GM18519 (cell line): ENCODE data around the gene UBASH3B.
"Not testable (repeated sequence)": the region's sequence is repeated elsewhere in the genome, so short reads cannot be mapped to it uniquely, and the experiment has no call there.

Source experiments
- ATAC-seq: cut with Tn5 transposase; IDR thresholded peaks from one replicate; pipeline ENCODE4 v1.9.1; 2021; ENCODE audit warnings: mild to moderate bottlenecking, moderate library complexity; ENCODE audit not compliant: unreplicated experiment, low FRiP score

Gene UBASH3B

DNA sequence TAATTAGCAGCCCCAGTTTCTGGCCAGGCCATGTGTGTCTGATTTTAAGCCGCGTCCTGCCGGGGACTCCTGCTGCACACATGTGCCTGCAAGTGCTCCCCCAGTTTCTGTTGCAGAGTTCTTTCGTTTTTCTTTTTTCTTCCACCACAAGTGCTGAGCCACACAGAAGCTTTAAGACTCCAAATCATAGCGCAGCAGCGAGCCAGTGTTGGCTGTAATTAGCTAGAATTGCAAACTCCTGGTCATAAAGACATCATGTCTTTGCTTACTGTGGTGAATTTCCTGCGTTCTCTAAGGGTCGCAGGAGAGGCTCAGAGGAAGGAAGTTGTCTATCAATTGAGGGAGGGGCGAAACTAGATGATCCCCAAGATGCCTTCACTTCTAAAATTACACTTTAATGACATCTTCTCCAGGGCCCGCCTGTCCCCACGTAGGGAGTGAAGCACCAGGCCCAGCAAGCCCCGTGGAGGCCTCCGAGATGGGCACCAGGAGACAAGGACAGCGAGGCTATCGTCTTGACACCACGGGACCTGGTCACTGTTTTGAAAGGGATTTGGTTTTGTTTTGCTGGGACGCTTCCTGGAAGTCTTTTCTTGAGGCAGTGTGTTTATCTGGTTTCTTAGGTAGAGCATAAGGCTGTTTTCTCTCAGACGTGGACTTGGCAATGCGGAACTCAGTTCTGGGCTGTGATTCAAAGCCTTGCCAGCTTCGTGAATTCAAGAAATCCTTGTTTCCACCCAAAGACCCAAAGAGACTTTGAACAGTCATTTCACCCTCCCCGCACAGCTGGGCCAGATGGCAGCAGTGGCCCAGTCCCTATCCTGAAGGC, 71.8 kb downstream of the UBASH3B start:
- peak; percentile 80 for ATAC-seq

DNA sequence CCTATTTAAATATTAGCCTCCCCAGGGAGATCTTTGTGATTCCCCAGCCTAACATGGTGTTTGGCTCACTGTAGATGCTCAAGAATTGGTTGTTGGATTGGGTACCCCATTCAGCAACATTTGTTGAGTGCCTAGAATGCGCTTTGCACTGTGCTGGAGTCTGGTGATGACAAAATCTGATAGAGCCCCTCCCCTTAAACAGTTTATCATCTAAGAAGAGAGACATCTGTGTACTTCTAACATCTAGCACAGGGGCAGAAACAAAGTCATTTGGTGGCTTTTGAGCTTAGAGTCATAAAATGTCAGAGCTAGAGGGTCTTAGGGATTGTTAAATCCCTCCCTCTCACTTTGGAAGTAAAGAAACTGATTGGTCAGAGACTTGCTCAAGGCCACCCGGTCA, 73.0 kb downstream of the UBASH3B start:
- ATAC-seq = no peak

DNA sequence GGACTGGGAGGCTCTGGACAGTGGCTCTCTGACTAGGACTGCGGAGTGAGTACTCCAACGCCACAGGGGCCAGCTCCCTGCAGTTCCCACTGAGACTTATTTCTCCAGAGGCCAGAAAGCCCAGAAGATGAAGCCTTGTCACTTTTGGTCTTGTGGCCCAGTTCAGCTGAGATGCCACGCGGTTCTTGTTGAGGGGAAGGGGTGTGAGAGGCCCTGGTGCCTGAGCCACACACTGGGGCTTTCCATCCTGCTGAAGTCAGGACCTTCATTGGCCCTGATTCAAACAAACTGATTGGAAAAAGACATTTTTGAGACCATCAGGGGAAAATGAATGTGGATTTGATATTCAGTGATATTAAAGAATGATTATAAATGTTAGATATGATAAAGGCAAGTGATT, 73.6 kb downstream of the UBASH3B start:
- ATAC-seq = no peak

DNA sequence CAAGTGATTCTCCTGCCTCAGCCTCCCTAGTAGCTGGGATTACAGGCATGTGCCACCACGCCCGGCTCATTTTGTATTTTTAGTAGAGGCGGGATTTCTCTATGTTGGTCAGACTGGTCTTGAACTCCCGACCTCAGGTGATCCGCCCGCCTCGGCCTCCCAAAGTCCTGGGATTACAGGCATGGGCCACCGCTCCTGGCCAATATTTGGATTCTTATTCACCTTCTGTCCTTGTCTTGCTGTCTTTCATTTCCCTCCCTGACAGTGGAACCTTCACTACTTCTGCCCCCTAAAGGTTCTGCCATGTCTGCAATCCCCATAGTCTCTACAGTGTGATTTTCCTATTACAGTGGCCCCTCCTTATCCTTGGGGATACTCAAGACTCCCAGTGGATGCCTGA, 75.2 kb downstream of the UBASH3B start:
- not testable (repeated sequence) for ATAC-seq

DNA sequence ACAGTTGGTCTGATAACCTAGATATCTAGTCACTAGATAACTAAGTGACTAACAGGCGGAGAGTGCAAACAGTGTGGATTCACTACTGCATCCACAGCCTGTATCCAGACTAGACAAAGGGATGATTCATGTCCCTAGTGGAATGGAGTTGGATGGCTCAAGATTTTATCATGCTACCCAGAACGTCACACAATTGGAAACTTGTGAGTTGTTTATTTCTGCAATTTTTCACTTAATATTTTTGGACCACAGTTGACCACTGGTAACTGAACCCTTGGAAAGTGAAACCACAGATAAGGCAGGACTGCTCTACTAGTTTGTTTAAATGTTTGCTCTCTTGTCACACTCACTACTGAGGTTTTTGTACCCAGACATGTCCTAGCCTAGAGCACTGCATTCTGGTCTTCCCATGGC, 76.0 kb downstream of the UBASH3B start:
- ATAC-seq = no peak

DNA sequence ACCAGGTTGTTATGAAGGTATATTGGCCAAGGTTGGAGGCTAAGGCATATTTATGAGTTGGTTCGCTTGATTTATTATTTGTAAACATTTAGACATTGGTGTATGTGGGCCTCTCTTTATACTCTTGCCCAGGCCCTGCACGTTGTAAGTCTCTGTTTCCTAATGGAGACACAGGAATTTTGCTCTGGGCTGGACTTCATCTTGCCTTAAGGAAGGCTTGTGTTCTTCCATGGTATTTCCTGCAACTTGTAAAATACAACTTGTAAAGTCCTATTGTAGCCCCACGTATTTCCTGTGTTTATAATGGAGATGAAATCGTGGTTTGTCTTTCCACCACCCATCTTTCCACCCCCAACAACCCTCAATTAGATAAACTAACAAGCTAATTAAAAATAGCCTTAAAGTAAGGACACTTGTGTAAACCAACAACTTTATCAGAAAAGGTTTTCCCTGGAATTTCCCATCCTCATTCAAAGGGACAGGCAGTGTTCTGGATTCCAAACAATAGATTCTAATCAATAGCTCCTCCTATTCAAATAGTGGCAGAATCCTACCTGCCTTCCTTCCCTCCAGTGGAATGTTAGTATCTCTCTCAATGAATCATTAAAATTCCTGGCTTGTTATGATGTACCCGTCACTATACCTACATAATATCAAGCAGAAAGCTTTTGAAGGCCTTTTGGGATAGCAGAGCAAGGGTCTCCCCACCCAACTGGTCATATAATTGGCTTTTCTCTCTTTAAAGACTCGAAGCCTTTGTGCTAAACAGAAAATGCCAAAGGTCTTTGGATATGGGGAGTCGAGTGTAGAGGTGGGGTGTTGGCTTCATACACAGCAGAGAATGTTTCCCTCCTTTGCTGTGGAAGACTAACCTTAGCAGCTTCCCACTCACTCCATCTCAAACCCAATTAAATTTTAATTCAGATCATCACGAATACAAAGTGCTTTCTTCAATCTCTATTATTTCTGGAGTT, 77.1 kb downstream of the UBASH3B start:
- ATAC-seq = no peak

DNA sequence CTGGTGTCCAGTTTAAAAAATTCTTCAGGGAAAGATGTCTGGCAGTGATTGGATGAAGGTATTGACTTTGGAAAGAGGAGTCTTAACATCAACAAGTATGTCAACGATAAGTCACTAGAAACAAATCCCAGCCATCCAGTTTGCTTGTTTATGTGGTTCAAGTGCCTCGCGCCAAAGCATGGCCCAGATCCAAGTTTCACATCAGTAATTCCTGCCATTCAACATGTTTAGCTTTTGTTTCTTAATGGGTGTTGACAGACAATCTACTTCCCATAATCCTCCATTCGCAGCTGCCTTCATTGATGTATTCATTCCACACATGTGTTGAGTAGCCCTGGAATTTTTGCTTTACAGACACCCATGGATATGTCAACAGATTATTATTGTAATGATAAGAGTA, 77.8 kb downstream of the UBASH3B start:
- no peak for ATAC-seq

DNA sequence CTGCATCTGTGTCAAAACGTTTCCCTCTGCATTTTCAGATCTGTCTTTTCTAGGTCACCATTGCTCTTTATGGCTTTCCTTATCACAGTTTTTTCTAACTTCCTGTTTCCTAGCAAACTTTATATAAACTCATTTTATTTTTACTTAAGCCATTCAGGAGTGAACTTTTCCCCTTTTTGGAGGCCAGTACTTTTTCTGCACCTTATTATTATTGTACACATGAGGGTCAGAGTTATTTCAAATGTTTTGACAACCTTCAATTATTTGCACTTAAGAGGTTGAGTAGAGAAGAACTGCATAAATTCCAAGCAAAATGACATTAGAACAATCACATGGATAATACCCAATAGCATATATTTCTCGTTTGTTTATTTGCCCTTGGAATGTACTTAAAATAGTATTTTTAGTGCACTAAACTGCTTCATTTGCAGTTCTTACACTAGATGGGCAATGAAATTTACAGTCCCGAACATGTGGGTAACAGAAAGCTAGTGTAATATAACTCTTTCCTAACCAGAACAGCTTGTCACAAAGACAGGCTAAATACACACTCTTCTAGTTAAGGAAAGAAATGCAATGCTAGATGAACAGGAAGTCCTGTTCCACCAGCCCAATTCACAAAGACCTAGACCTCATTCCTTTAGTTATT, 79.5 kb downstream of the UBASH3B start:
- no peak for ATAC-seq

DNA sequence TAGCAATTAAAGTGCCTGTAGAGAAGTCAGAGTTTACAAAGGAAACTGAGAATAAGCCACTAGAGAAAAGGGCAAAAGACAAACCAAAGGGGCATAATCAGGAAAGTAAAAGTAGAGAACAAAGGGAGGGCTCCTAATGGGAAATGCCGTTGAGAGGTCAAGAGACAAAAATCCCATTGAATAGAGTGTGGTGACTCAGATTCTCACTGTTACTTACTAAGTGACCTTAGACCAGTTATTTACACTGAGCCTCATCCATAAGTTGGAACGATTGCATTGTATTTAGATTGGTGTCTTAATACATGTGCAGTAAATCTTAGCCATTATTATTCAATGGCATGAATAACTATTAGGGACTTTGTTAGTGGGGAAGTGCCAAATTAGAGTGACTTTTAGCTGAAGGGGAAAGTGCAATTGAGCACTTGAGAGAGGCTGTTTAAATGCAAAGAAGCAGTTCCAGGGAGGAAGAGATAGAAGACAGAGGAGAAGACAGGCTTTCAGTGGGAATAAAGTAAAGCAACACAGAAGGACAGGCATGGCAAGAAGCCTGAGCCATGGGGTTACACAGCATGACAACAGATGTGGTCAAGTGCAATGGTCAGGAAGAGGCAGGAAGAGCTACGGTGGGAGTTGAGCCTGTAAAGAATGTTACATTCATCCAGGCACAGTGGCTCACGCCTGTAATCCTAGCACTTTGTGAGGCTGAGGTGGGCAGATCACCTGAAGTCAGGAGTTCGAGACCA, 82.6 kb downstream of the UBASH3B start:
- no peak for ATAC-seq

DNA sequence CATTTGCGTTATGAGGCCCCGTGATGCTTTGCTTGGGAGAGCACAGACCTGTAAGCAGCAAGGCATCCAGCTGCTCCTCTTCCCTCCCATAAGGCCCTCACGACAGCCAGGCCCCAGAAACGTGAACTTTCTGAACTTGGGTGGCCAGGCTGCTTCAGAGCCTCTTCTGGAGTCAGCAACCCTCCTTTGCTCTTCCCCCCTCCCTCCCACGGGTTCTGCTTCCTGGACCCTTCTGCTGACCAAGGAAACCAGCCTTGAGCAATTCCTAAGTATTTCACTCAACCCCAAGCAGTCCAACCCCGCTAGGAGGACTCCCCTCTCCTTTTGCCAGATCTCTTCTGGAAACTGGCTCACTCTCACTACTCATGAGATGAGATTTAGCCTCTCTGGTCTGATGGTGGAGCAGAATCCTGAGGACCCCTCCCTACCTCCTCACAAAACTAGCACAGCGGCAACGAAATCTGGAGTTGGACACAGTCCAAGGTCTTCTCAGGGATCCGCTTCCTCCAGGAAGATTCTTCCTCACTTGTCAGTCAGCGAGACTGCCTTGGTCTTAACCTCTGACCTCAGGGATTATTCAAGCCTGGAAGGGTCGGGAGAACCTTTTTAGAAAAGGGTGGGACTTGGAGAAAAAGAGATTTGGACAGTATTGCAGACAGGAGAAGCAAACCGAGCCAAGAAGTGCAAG, 86.2 kb downstream of the UBASH3B start:
- ATAC-seq = no peak

DNA sequence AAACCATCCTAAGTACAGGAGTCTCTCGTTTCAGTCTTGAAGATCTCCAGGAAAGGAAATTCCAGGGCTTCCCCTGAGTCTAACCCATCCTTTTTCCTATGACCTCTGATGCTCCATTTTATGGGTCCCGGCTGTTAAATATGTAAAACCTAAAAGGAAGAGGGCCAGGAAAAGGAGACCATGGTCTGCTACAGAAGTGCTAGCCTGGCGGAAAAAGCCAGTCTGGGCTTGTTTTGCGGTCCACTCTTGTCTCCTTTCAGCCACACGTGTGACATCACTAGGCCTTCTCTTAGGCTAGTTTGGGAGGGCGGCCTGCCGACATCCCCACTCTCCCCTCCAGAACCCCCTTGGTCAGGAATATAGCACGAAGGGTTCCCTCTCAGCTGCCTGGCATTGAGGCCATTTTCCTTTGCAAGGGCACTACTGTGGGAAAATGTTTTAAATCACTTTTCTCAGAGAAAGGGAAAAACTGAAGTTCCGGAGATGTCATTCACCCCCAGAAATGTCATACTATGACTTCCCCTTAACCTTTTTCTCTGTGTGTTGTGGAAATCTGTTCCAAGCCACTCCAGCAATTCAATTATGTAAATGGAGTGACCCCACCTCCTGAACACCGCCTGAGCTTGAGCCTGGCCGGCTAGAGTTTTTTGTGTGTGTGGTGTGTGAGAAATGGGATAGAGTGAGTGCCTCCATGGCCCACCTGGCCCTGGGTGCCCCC, 86.9 kb downstream of the UBASH3B start:
- no peak for ATAC-seq

DNA sequence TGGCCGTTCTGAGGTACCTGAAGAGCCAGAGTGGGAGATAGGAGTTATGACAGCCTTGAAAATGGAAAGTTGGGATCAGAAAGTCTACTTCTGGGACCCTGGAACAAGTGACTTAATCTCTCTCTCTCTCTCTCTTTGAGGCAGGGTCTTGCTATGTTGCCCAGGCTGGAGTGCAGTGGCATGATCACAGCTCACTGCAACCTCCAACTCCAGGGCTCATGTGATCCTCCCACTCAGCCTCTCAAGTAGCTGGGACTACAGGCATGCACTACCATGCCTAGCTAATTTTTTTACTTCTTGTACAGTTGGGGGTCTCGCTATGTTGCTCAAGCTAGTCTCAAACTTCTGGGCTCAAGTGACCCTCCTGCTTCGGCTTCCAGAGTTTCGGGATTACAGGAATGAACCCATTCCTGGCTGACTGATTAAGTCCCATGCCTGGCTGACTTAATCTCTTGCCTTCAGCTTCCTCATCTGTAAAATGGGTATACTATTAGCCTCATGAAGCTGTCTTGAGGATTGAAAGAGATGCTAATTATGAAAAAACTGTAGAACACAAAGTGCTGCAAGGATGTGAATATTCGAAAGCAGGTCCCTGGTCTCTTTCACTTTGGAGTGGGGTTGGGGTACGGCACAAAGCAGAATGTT, 87.7 kb downstream of the UBASH3B start:
- no peak for ATAC-seq

DNA sequence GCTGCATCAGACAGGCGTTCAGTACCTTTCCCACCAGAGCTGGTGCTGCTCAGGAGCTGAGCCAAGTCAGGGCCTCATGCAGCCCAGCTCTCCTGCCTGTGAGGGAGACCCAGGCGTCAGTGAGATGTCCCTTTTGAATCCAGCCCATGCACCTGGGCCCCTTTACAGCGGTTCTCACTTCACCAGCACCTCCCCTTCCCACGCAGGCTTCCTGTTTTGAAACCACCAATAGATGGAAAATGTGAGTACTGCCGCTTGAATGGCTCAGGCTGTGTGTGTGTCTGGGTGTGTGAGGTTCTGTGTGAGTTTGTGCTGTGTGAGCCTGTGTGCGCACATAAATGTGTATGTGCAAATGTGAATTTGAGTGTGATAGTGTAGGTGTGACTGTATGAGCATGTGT, 88.4 kb downstream of the UBASH3B start:
- ATAC-seq = peak; percentile 44

DNA sequence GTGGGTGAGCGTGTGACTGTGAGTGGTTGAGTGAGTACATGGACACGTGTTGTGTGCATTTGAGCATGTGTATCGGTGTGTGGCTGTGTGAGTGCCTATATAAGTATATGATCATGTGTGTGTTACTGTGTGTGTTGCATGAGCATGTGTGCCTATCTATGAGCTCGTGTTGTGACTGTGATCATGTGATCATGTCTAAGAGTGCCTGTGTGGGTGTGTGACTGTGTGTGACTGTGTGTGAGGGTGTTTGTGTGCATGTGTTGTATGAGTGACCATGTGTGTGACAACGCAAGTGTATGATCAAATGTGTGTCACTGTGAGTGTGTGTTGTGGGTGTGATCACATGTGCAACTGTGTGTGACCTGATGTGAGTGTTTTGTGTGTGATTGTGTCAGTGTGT, 88.8 kb downstream of the UBASH3B start:
- no peak for ATAC-seq

DNA sequence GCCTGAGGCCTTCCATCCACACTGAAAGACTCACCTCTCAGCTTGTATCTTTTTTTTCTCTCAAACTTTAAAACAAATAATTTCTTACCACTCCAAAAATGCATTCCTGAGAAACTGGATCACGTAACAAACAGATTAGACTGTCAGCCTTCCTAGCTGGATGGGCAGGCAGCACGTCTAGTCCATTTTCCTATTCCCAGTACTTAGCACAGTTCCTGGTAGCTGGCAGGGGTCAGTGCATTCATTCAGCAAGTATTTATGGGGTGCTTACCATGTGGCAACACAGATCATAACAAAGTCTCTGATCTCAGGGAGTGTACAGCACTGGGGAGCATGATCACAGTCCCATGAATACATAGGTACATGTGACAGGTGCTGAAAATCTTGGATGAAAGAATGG, 89.6 kb downstream of the UBASH3B start:
- ATAC-seq = no peak

DNA sequence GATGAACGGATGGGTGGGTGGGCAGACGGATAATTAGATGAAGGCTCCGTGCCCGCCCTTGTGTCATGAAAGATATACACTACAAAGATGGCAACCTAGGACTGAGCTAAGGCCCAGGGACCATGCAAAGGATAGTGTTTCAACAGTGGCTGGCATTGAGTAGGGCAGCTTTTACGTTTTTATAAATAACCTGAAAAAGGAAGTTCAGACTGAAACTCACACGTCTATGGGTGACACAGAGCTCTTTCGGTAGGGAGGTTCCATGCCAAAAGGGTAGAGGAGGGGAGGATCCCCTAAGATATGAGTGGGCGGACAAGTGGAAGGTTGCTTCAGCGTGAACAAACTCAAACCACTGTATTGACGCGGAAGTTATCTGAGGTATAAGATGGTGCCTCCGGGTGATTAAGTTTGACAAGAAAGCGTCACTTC, 90.5 kb downstream of the UBASH3B start:
- ATAC-seq = peak; percentile 55

DNA sequence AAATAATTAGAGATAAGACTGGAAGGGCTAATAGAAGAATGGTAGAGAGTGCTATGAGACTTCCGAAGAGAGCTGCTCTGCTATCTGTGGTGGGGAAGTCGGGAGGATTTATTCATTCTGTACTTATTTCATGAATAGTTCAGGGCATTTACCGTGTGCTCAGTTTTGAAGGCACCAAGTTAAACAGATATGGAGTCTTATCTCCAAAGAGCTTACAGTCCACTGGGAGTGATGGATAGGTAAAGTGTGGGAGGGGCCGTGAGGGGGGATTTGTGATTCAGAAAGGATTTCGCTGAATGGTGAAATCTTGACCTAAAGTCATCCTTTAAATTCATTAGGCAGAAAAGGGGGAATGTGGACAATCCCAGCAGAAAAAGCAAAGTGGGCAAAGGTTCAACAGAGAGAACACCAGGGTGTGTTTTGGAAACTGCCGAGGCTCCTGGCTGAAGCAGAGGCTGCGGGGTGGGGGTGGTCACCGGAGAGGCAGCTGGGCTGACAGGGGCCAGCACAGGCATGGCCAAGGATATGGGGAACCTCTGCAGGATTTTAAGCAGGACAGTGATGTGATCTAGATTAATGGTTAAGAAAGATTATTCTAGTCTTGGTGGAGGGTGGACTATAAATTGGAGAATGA, 91.2 kb downstream of the UBASH3B start:
- ATAC-seq = no peak

DNA sequence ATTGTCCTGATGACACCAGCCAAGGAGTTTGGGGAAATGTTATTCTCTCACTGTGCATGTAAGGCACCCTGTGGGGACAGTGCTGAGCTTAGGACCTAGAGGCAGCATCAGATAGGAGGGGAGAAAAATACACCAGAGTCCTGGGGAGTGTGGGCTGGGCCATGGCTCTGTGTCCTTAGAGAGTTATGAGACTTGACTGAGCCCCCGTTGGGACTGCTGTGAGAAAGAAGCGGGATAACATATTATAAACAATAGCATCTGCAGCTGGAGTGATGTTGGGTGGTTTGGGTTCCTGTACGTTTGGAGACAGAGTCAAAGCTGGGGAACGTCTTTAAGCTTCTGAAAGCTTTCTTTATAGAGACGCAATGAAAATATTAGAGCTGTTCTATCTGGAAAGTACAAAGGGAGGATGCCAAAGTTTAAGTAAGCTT, 91.8 kb downstream of the UBASH3B start:
- ATAC-seq = no peak
